Ovary (tissue), 3 donors: ENCODE measurements around the gene ZNF750.

Source experiments
- CTCF ChIP-seq, 3 donors: fragments of 450-650 bp in 2 of 3; fragments of 200-600 bp in 1 of 3; IDR thresholded peaks; one replicate each; pipeline versions ENCODE4 v1.5.1 to v1.8.0; 2016 to 2022; ENCODE audit warnings: antibody characterized with exemption in 3 of 3, mild to moderate bottlenecking in 1 of 3
- EP300 ChIP-seq: sonication (generic); formaldehyde crosslinking; IDR thresholded peaks from one replicate; pipeline ENCODE4 v1.6.1; 2017; ENCODE audit warnings: antibody characterized with exemption
- POLR2A ChIP-seq: fragments of 450-650 bp; IDR thresholded peaks from one replicate; pipeline ENCODE4 v1.6.1; 2017; ENCODE audit warnings: antibody characterized with exemption, mild to moderate bottlenecking, moderate library complexity
- donor health status: DM: no; HTN: no; CAD: no.

GRCh38 chr17:82826211-82826610, 13.6 kb downstream of the ZNF750 start:
- TF ChIP-seq CTCF (IDR thresholded peaks at IDR 0.05) = no peak
- TF ChIP-seq POLR2A = no peak
- TF ChIP-seq EP300 = no peak
